Testis (tissue), 3 donors: ENCODE data around the gene NXNL1. TPM values are rescaled to one million over a fixed set of nuclear protein-coding genes. Genes with fewer than 3 reads are reported as not detected.

Experiments
- DNase-seq: peaks from one replicate; pipeline ENCODE4 v3.0.0-alpha.2; 2019
- H3K27ac ChIP-seq, 2 donors: fragments of 200-600 bp; sonication (generic); one replicate each; pipeline ENCODE4 v1.5.1; 2019
- H3K27me3 ChIP-seq: fragments of 200-600 bp; sonication (generic); one replicate; pipeline ENCODE4 v1.5.1; 2019
- H3K36me3 ChIP-seq: fragments of 200-600 bp; sonication (generic); one replicate; pipeline ENCODE4 v1.5.1; 2017; ENCODE audit warnings: low read depth; ENCODE audit errors: missing control alignments
- H3K4me1 ChIP-seq: fragments of 200-600 bp; sonication (generic); one replicate; pipeline ENCODE4 v1.5.1; 2019
- H3K4me3 ChIP-seq, 2 donors: fragments of 200-600 bp; sonication (generic); one replicate each; pipeline ENCODE4 v1.5.1; 2017 to 2019
- H3K9me3 ChIP-seq: fragments of 200-600 bp; sonication (generic); one replicate; pipeline ENCODE4 v1.5.1; 2017
- CTCF ChIP-seq, 3 experiments: fragments of 450-650 bp in 2 of 3; fragments of 200-600 bp in 1 of 3; sonication (generic) in 1 of 3; IDR thresholded peaks; one replicate each; pipeline ENCODE4 v1.5.1; 2016 to 2019; ENCODE audit warnings: antibody characterized with exemption in 3 of 3, mild to moderate bottlenecking in 2 of 3, moderate library complexity in 1 of 3
- POLR2A ChIP-seq: fragments of 450-650 bp; IDR thresholded peaks from one replicate; pipeline ENCODE4 v1.6.1; 2017; ENCODE audit warnings: antibody characterized with exemption, mild to moderate bottlenecking, moderate library complexity
- WGBS, 2 donors: methylation state at CpG; one replicate each; pipeline ENCODE4 v1.1.5; 2018; 5-methylcytosine and 5-hydroxymethylcytosine counted together
- intact Hi-C: fragments of 100-400 bp; cut with DNase I; formaldehyde crosslinking; loops from one replicate; pipeline ENCODE4 v1.15.1; 2023; ENCODE audit warnings: low total_unique reads
- polyA plus RNA-seq: library from polyadenylated mRNA; stranded (reverse); fragments of 350-450 nt; fragmentation: Illumina TruSeq; extraction: RNeasy Lipid Tissue Mini Kit (QIAGEN cat#74804); gene quantifications from one replicate; pipeline ENCODE4 v1.2.3, GENCODE V29; 2014; ENCODE audit warnings: low read depth, low replicate concordance; ENCODE audit not compliant: insufficient read depth
- total RNA-seq, 2 donors: library from RNA; depleted of rRNA; stranded (reverse); fragments of >200 nt; gene quantifications; one replicate each; pipeline ENCODE4 v1.2.3, GENCODE V29; 2016

Gene NXNL1
- total and polyA plus RNA-seq, 3 donors from 2014 or later: 0.87 TPM; not detected in 2

- H3K36me3 ChIP-seq: no peaks in the 10 kb centered on the region
- intact Hi-C loops: no loop called here
- peaks cover 47% of the 10 kb centered on the region for H3K4me1 ChIP-seq
- TF ChIP-seq POLR2A (no peak), CTCF (IDR thresholded peaks at IDR 0.05) (no peak)
- WGBS, 2 donors: 33 to 52% methylated on average over 12 of the region's 12 CpGs
- no peaks in the 10 kb centered on the region for H3K9me3 ChIP-seq
- DNase-seq: no peak
- peak overlapping the region in 1 of 2 donors; percentile 89 for H3K27ac ChIP-seq
- H3K4me3 ChIP-seq: peak overlapping the region; percentile 74 to 75
- no peaks in the 10 kb centered on the region for H3K27me3 ChIP-seq
Measured at GRCh38 chr19:17471410-17472125, 10.8 kb upstream of the NXNL1 start.

GRCh38 chr19:17470068-17470841, 9.5 kb upstream of the NXNL1 start, which contains the start of gene SLC27A1:
TSS of gene SLC27A1 (plus strand) at chr19:17470524. CDS start at chr19:17470541, 17 bp downstream.
- intact Hi-C loops: no loop called here
- H3K4me1 ChIP-seq: peaks cover 33% of the 10 kb centered on the region
- peak within 1 kb of the TSS; percentile 74 to 75 for H3K4me3 ChIP-seq
- no peaks in the 10 kb centered on the region for H3K36me3 ChIP-seq
- H3K9me3 ChIP-seq: no peaks in the 10 kb centered on the region
- DNase-seq: peak; percentile 100
- WGBS, 2 donors: 0 to 1% methylated on average over 34 of the region's 67 CpGs
- no peaks in the 10 kb centered on the region for H3K27me3 ChIP-seq
- H3K27ac ChIP-seq: peak within 1 kb of the TSS; percentile 89 to 90
- TF ChIP-seq POLR2A: no peak
- TF ChIP-seq CTCF (IDR thresholded peaks at IDR 0.05): no peak

- peak; percentile 98 for DNase-seq
- Histone ChIP-seq H3K36me3 (no peaks in the 10 kb centered on the region), H3K4me1 (peaks cover 29% of the 10 kb centered on the region), H3K27me3 (no peaks in the 10 kb centered on the region), H3K4me3 (peak overlapping the region; percentile 74 to 75), H3K9me3 (no peaks in the 10 kb centered on the region), H3K27ac (peak overlapping the region; percentile 89 to 90)
- WGBS, 2 donors: 0 to 1% methylated on average over 6 to 31 of the region's 31 CpGs
- TF ChIP-seq POLR2A (no peak), CTCF (IDR thresholded peaks at IDR 0.05) (no peak)
- intact Hi-C loops: no loop called here
Measured at GRCh38 chr19:17469481-17470067, 8.8 kb upstream of the NXNL1 start.

- no peak for TF ChIP-seq POLR2A
- no peak for TF ChIP-seq CTCF (IDR thresholded peaks at IDR 0.05)
- DNase-seq: no peak
- H3K27me3 ChIP-seq: no peaks in the 10 kb centered on the region
- no peaks in the 10 kb centered on the region for H3K36me3 ChIP-seq
- H3K9me3 ChIP-seq: no peaks in the 10 kb centered on the region
- WGBS, 2 donors: 1 to 10% methylated on average over 17 to 19 of the region's 19 CpGs
- H3K4me3 ChIP-seq: peak overlapping the region; percentile 74 to 75
- peak overlapping the region; percentile 89 to 90 for H3K27ac ChIP-seq
- H3K4me1 ChIP-seq: peaks cover 29% of the 10 kb centered on the region
- intact Hi-C loops: no loop called here
Measured at GRCh38 chr19:17469092-17469480, 8.4 kb upstream of the NXNL1 start.
